WTC11 (cell line): Measurements from ENCODE around the gene NSUN2. TPM values are rescaled to one million over a fixed set of nuclear protein-coding genes. Genes with fewer than 3 reads are reported as not detected.

Experiments
- ATAC-seq: fragments of 200-7000 bp; cut with Tn5 transposase; 2 replicates; pipeline ENCODE4 v1.10.0; 2021; ENCODE audit warnings: mild to moderate bottlenecking, moderate library complexity
- CTCF ChIA-PET: fragments of 300-600 bp; sonication (Branson Sonifier 250); formaldehyde crosslinking; loops from one replicate; lab custom pipeline; 2021; ENCODE audit warnings: antibody characterized with exemption; lab: Charles Lee
- POLR2A ChIA-PET: fragments of 350-600 bp; sonication (Branson Sonifier 250); formaldehyde crosslinking; loops from one replicate; lab custom pipeline; 2021; ENCODE audit warnings: antibody characterized with exemption; lab: Charles Lee
- DNase-seq: peaks from one replicate; pipeline ENCODE4 v3.0.0; 2021; ENCODE audit warnings: low spot score
- H3K27ac Mint-ChIP-seq: 2 replicates; pipeline ENCODE4 v1.8.0; 2021; ENCODE audit warnings: mixed read lengths
- H3K27me3 Mint-ChIP-seq: 2 replicates; pipeline ENCODE4 v1.8.0; 2021; ENCODE audit warnings: low read depth, mild to moderate bottlenecking, moderate library complexity, mixed read lengths
- H3K36me3 Mint-ChIP-seq: 2 replicates; pipeline ENCODE4 v1.8.0; 2021; ENCODE audit warnings: mixed read lengths
- H3K4me1 Mint-ChIP-seq: 2 replicates; pipeline ENCODE4 v1.8.0; 2022; ENCODE audit warnings: mixed read lengths
- H3K4me3 Mint-ChIP-seq: 2 replicates; pipeline ENCODE4 v1.8.0; 2021; ENCODE audit warnings: mild to moderate bottlenecking, moderate library complexity, mixed read lengths
- H3K9me3 Mint-ChIP-seq: 2 replicates; pipeline ENCODE4 v1.8.0; 2021; ENCODE audit warnings: mixed read lengths
- AFF4 ChIP-seq: sonication (generic); formaldehyde crosslinking; IDR thresholded peaks from 2 replicates; pipeline ENCODE4 v1.8.1; 2023; ENCODE audit warnings: mild to moderate bottlenecking, missing genetic modification reagents, borderline replicate concordance
- ATF3 ChIP-seq: sonication (generic); formaldehyde crosslinking; conservative IDR thresholded peaks from 2 replicates; pipeline ENCODE4 v1.8.1; 2022; ENCODE audit warnings: mild to moderate bottlenecking, missing genetic modification reagents
- ATF6 ChIP-seq: sonication (generic); formaldehyde crosslinking; IDR thresholded peaks from 2 replicates; pipeline ENCODE4 v1.8.1; 2023; ENCODE audit warnings: mild to moderate bottlenecking, missing genetic modification reagents
- CBFB ChIP-seq: sonication (generic); formaldehyde crosslinking; IDR thresholded peaks from 2 replicates; pipeline ENCODE4 v1.8.1; 2022; ENCODE audit warnings: mild to moderate bottlenecking, low read depth, missing genetic modification reagents
- CREB1 ChIP-seq: sonication (generic); formaldehyde crosslinking; IDR thresholded peaks from 2 replicates; pipeline ENCODE4 v1.8.0; 2023; ENCODE audit warnings: mild to moderate bottlenecking, missing genetic modification reagents
- E2F4 ChIP-seq: sonication (generic); formaldehyde crosslinking; IDR thresholded peaks from 2 replicates; pipeline ENCODE4 v1.8.1; 2022; ENCODE audit warnings: low read depth, mild to moderate bottlenecking, moderate library complexity, missing genetic modification reagents, borderline replicate concordance
- ETV6 ChIP-seq: sonication (generic); formaldehyde crosslinking; IDR thresholded peaks from 2 replicates; pipeline ENCODE4 v1.8.1; 2022; ENCODE audit warnings: mild to moderate bottlenecking, missing genetic modification reagents
- FOXP4 ChIP-seq: sonication (generic); formaldehyde crosslinking; IDR thresholded peaks from 2 replicates; pipeline ENCODE4 v1.8.0; 2022; ENCODE audit warnings: mild to moderate bottlenecking, missing genetic modification reagents
- GABPB1 ChIP-seq: sonication (generic); formaldehyde crosslinking; IDR thresholded peaks from 2 replicates; pipeline ENCODE4 v1.8.1; 2023; ENCODE audit warnings: mild to moderate bottlenecking, missing genetic modification reagents
- IRF2 ChIP-seq: sonication (generic); formaldehyde crosslinking; IDR thresholded peaks from 2 replicates; pipeline ENCODE4 v1.8.0; 2022; ENCODE audit warnings: low read depth, missing genetic modification reagents, borderline replicate concordance
- JAZF1 ChIP-seq: fragments of 250-450 bp; sonication (Bioruptor Pico); IDR thresholded peaks from 2 replicates; pipeline ENCODE4 v1.9.0; 2021; ENCODE audit warnings: moderate library complexity, mild to moderate bottlenecking, inconsistent platforms
- JUN ChIP-seq: sonication (generic); formaldehyde crosslinking; IDR thresholded peaks from 2 replicates; pipeline ENCODE4 v1.8.0; 2023; ENCODE audit warnings: mild to moderate bottlenecking, missing genetic modification reagents
- MLX ChIP-seq: sonication (generic); formaldehyde crosslinking; IDR thresholded peaks from 2 replicates; pipeline ENCODE4 v1.8.1; 2023; ENCODE audit warnings: mild to moderate bottlenecking, missing genetic modification reagents, moderate library complexity
- MXD4 ChIP-seq: fragments of 250-450 bp; sonication (Bioruptor Pico); IDR thresholded peaks from 2 replicates; pipeline ENCODE4 v1.8.0; 2021; ENCODE audit warnings: mild to moderate bottlenecking, moderate library complexity, borderline replicate concordance
- NFATC4 ChIP-seq: fragments of 250-450 bp; sonication (Bioruptor Pico); IDR thresholded peaks from 2 replicates; pipeline ENCODE4 v1.9.0; 2021; ENCODE audit warnings: mild to moderate bottlenecking
- SMAD4 ChIP-seq: sonication (generic); formaldehyde crosslinking; IDR thresholded peaks from 2 replicates; pipeline ENCODE4 v1.8.0; 2022; ENCODE audit warnings: mild to moderate bottlenecking, missing genetic modification reagents
- SOX15 ChIP-seq: fragments of 250-450 bp; sonication (Bioruptor Pico); IDR thresholded peaks from 2 replicates; pipeline ENCODE4 v1.9.0; 2021; ENCODE audit warnings: mild to moderate bottlenecking
- USF1 ChIP-seq: sonication (generic); formaldehyde crosslinking; IDR thresholded peaks from 2 replicates; pipeline ENCODE4 v1.8.0; 2022; ENCODE audit warnings: mild to moderate bottlenecking, missing genetic modification reagents
- ZMAT4 ChIP-seq: fragments of 250-450 bp; sonication (Bioruptor Pico); IDR thresholded peaks from 2 replicates; pipeline ENCODE4 v1.9.0; 2021; ENCODE audit warnings: mild to moderate bottlenecking
- total RNA-seq: library from RNA; stranded (reverse); gene quantifications from 3 replicates; pipeline ENCODE4 v1.2.3, GENCODE V29; 2021

Gene NSUN2
- total RNA-seq, 1 experiment from 2014 or later = 88.4 TPM

- Mint-ChIP-seq H3K4me3 (no peak overlapping the region), H3K4me1 (peaks cover 7% of the 10 kb centered on the region), H3K36me3 (peaks cover 30% of the 10 kb centered on the region), H3K27me3 (no peaks in the 10 kb centered on the region), H3K9me3 (peaks cover 13% of the 10 kb centered on the region), H3K27ac (peak overlapping the region; percentile 34; the same call in 1 of the 2 replicates)
- ATAC-seq (no peak), DNase-seq (no peak)
- ChIA-PET CTCF (no interaction called here), POLR2A (no interaction called here)
- TF ChIP-seq NFATC4 (CRISPR knock-in tag) (no peak), IRF2 (CRISPR knock-in tag) (no peak), SOX15 (CRISPR knock-in tag) (no peak), JAZF1 (CRISPR knock-in tag) (no peak), USF1 (CRISPR knock-in tag) (no peak), MXD4 (CRISPR knock-in tag) (no peak), CREB1 (no peak), ATF6 (CRISPR knock-in tag) (no peak), FOXP4 (CRISPR knock-in tag) (no peak), AFF4 (no peak)
Observed at GRCh38 chr5:6660688-6661087, 27.8 kb upstream of the NSUN2 start.

GRCh38 chr5:6659941-6660684 is 27.3 kb upstream of the NSUN2 start:
- DNase-seq = no peak
- no peak overlapping the region for H3K4me3 Mint-ChIP-seq
- ChIA-PET CTCF (no interaction called here), POLR2A (no interaction called here)
- no peaks in the 10 kb centered on the region for H3K27me3 Mint-ChIP-seq
- 0 out of 2 replicates have a peak overlapping the region, but pooled peaks have one; percentile 28 for H3K27ac Mint-ChIP-seq
- 0 out of 2 replicates have a peak, but pooled peaks cover 2% of the 10 kb centered on the region for H3K4me1 Mint-ChIP-seq
- no peak for ATAC-seq
- peaks cover 36% of the 10 kb centered on the region for H3K36me3 Mint-ChIP-seq
- peaks cover 13% of the 10 kb centered on the region for H3K9me3 Mint-ChIP-seq
- TF ChIP-seq ZMAT4 (CRISPR knock-in tag) (no peak), CBFB (CRISPR knock-in tag) (no peak), NFATC4 (CRISPR knock-in tag) (no peak), ETV6 (CRISPR knock-in tag) (no peak), AFF4 (no peak), E2F4 (CRISPR knock-in tag) (no peak), MLX (no peak), JUN (CRISPR knock-in tag) (no peak), SMAD4 (no peak), ATF3 (no peak), GABPB1 (CRISPR knock-in tag) (no peak)
